ENCODE results near the gene COLEC11.
"Not testable (repeated sequence)": the region's sequence is repeated elsewhere in the genome, so short reads cannot be mapped to it uniquely, and the experiment has no call there.

COLEC11 gene

GRCh38 chr2:3594493-3595281 lies at the start of gene COLEC11:
Gene COLEC11 (plus strand): TSS chr2:3595112. CDS start chr2:3604341, 9,229 bp downstream.
- no peak for DNase-seq

- no peak for DNase-seq
Measured at GRCh38 chr2:3545788-3546478, 49.0 kb upstream of the COLEC11 start.

GRCh38 chr2:3547915-3548314 lies 47.0 kb upstream of the COLEC11 start:
- DNase-seq, result no peak

- DNase-seq, result no peak
Measured at GRCh38 chr2:3553946-3554345, 41.0 kb upstream of the COLEC11 start.

- DNase-seq, result no peak
Measured at GRCh38 chr2:3557639-3558204, 37.2 kb upstream of the COLEC11 start.

- DNase-seq, result peak; percentile 89
Measured at GRCh38 chr2:3558205-3559014, 36.5 kb upstream of the COLEC11 start, which contains the start of gene RNASEH1. Gene RNASEH1 (minus strand): TSS chr2:3558333. CDS start chr2:3558260, 73 bp downstream.

- DNase-seq, result no peak
Measured at GRCh38 chr2:3563521-3563976, 31.4 kb upstream of the COLEC11 start.

- no peak for DNase-seq
Measured at GRCh38 chr2:3565117-3565516, 29.8 kb upstream of the COLEC11 start.

GRCh38 chr2:3566806-3567205 lies 28.1 kb upstream of the COLEC11 start:
- DNase-seq, result no peak

GRCh38 chr2:3569656-3570055 lies 25.3 kb upstream of the COLEC11 start:
- DNase-seq, result not testable (repeated sequence)

- DNase-seq, result no peak
Measured at GRCh38 chr2:3571284-3571683, 23.6 kb upstream of the COLEC11 start.

GRCh38 chr2:3572620-3573019 lies 22.3 kb upstream of the COLEC11 start:
- no peak for DNase-seq

- DNase-seq, result no peak
Measured at GRCh38 chr2:3574155-3574554, 20.8 kb upstream of the COLEC11 start.

- no peak for DNase-seq
Measured at GRCh38 chr2:3575534-3576262, 19.2 kb upstream of the COLEC11 start.

GRCh38 chr2:3576263-3576630 lies 18.7 kb upstream of the COLEC11 start:
- not testable (repeated sequence) for DNase-seq

GRCh38 chr2:3578987-3579386 lies 15.9 kb upstream of the COLEC11 start:
- DNase-seq, result no peak

- no peak for DNase-seq
Measured at GRCh38 chr2:3580449-3580848, 14.5 kb upstream of the COLEC11 start.

- no peak for DNase-seq
Measured at GRCh38 chr2:3581367-3582262, 13.3 kb upstream of the COLEC11 start.

- no peak for DNase-seq
Measured at GRCh38 chr2:3584076-3584475, 10.8 kb upstream of the COLEC11 start.

GRCh38 chr2:3584608-3585260 lies 10.2 kb upstream of the COLEC11 start:
- DNase-seq, result no peak

Measured in SIG-M5 (cell line).